SK-N-SH (cell line): ENCODE measurements around the gene MID1. TPM values are rescaled to one million over a fixed set of nuclear protein-coding genes. Genes with fewer than 3 reads are reported as not detected.

Source experiments
- CTCF ChIA-PET: fragments of 300-600, 350-600 bp; formaldehyde crosslinking; extraction: SDS; loops from one replicate; lab custom pipeline; 2021; lab: Yijun Ruan, JAX
- POLR2A ChIA-PET: fragments of 350-600 bp; sonication (Branson Sonifier 250); formaldehyde crosslinking; extraction: SDS; loops from one replicate; lab custom pipeline; 2020; ENCODE audit warnings: antibody characterized with exemption, inconsistent platforms; lab: Yijun Ruan, JAX
- DNase-seq: peaks from one replicate; pipeline ENCODE4 v3.0.0; 2012
- H2AFZ ChIP-seq: fragments of 200-600 bp; sonication (generic); 2 replicates; pipeline ENCODE4 v1.8.1; 2016; ENCODE audit warnings: antibody characterized with exemption, mild to moderate bottlenecking, low read depth
- H3F3A ChIP-seq: fragments of 200-600 bp; sonication (generic); replicated peaks from 2 replicates; pipeline ENCODE3; 2016; ENCODE audit warnings: antibody characterized with exemption, mild to moderate bottlenecking; ENCODE audit not compliant: insufficient read depth
- H3K27ac ChIP-seq, 2 experiments: fragments of 200-500 bp in 1 of 2; fragments of 200-600 bp in 1 of 2; sonication (Bioruptor generic) in 1 of 2; sonication (generic), shearing (Covaris generic) in 1 of 2; 2 replicates each; pipeline versions ENCODE4 v1.5.1 to v1.6.1; 2014 to 2016; ENCODE audit warnings: low read depth in 2 of 2, inconsistent platforms in 1 of 2, low read length in 1 of 2, mild to moderate bottlenecking in 1 of 2, mixed read lengths in 1 of 2
- H3K27me3 ChIP-seq: fragments of 200-600 bp; sonication (generic), shearing (Covaris generic); 2 replicates; pipeline ENCODE4 v1.6.1; 2016; ENCODE audit warnings: mixed run types; ENCODE audit not compliant: insufficient read depth
- H3K36me3 ChIP-seq, 2 experiments: fragments of 200-500 bp in 1 of 2; fragments of 200-600 bp in 1 of 2; sonication (Bioruptor generic) in 1 of 2; sonication (generic) in 1 of 2; replicated peaks in 1 of 2; 2 replicates each; pipeline versions ENCODE3 to v1.5.1; 2014 to 2016; ENCODE audit warnings: low read length in 1 of 2, mild to moderate bottlenecking in 1 of 2; ENCODE audit not compliant: insufficient read depth in 2 of 2, control insufficient read depth in 1 of 2
- H3K4me1 ChIP-seq, 2 experiments: fragments of 200-500 bp in 1 of 2; fragments of 200-600 bp in 1 of 2; sonication (Bioruptor generic) in 1 of 2; sonication (generic), shearing (Covaris generic) in 1 of 2; 2 replicates each; pipeline versions ENCODE4 v1.5.1 to v1.6.1; 2014 to 2016; ENCODE audit warnings: low read depth in 1 of 2, low read length in 1 of 2, mixed run types in 1 of 2; ENCODE audit not compliant: insufficient read depth in 2 of 2, control insufficient read depth in 1 of 2
- H3K4me2 ChIP-seq: fragments of 200-600 bp; sonication (generic), shearing (Covaris generic); 2 replicates; pipeline ENCODE4 v1.6.1; 2017; ENCODE audit warnings: mixed run types
- H3K4me3 ChIP-seq, 2 experiments: fragments of 200-500 bp in 1 of 2; fragments of 200-600 bp in 1 of 2; sonication (Bioruptor generic) in 1 of 2; sonication (generic), shearing (Covaris generic) in 1 of 2; 2 replicates each; pipeline versions ENCODE4 v1.5.1 to v1.8.1; 2014 to 2016; ENCODE audit warnings: low read depth in 2 of 2, inconsistent platforms in 1 of 2, low read length in 1 of 2, mild to moderate bottlenecking in 1 of 2, mixed read lengths in 1 of 2, moderate library complexity in 1 of 2
- H3K79me2 ChIP-seq: fragments of 200-600 bp; sonication (generic); 2 replicates; pipeline ENCODE4 v1.8.1; 2017; ENCODE audit warnings: mild to moderate bottlenecking; ENCODE audit not compliant: insufficient read depth
- H3K9ac ChIP-seq: fragments of 200-600 bp; sonication (generic); 2 replicates; pipeline ENCODE4 v1.6.1; 2017; ENCODE audit warnings: mixed run types
- H3K9me2 ChIP-seq: fragments of 200-600 bp; sonication (generic); 2 replicates; pipeline ENCODE4 v1.6.1; 2017; ENCODE audit warnings: mixed run types
- H3K9me3 ChIP-seq: fragments of 200-600 bp; sonication (generic); 2 replicates; pipeline ENCODE4 v1.6.1; 2017; ENCODE audit warnings: mixed run types, mild to moderate bottlenecking, moderate library complexity
- H4K20me1 ChIP-seq: fragments of 200-600 bp; sonication (generic); 2 replicates; pipeline ENCODE4 v1.6.1; 2017; ENCODE audit warnings: mild to moderate bottlenecking, mixed run types; ENCODE audit not compliant: insufficient read depth
- CHD2 ChIP-seq: fragments of 150-350 bp; IDR thresholded peaks from 2 replicates; pipeline ENCODE4 v1.6.1; 2018; ENCODE audit warnings: low read length; ENCODE audit not compliant: partially characterized antibody
- CTCF ChIP-seq: fragments of 200-600 bp; sonication (generic); IDR thresholded peaks from 2 replicates; pipeline ENCODE4 v1.6.1; 2017; ENCODE audit warnings: antibody characterized with exemption, mild to moderate bottlenecking, moderate library complexity
- FOSL2 ChIP-seq: IDR thresholded peaks from 2 replicates; pipeline ENCODE4 v1.4.0; 2012; ENCODE audit warnings: low read depth, mild to moderate bottlenecking, moderate library complexity, borderline replicate concordance
- FOXM1 ChIP-seq: IDR thresholded peaks from 2 replicates; pipeline ENCODE4 v1.4.0; 2012; ENCODE audit warnings: low read depth, mild to moderate bottlenecking
- MAX ChIP-seq: IDR thresholded peaks from 2 replicates; pipeline ENCODE4 v1.4.0; 2012; ENCODE audit warnings: low read depth
- MXI1 ChIP-seq: IDR thresholded peaks from 2 replicates; pipeline ENCODE4 v1.6.1; 2012; ENCODE audit warnings: mild to moderate bottlenecking, low read depth, low read length, improper control_type of control experiment
- NFIC ChIP-seq: IDR thresholded peaks from 2 replicates; pipeline ENCODE4 v1.4.0; 2012; ENCODE audit warnings: borderline replicate concordance
- PBX3 ChIP-seq: IDR thresholded peaks from 2 replicates; pipeline ENCODE4; 2012
- REST ChIP-seq: IDR thresholded peaks from 2 replicates; pipeline ENCODE4 v1.6.1; 2012; ENCODE audit warnings: mild to moderate bottlenecking, low read depth, low read length, moderate library complexity
- RXRA ChIP-seq: IDR thresholded peaks from 2 replicates; pipeline ENCODE4 v1.4.0; 2012; ENCODE audit warnings: low read depth, mild to moderate bottlenecking, borderline replicate concordance
- SMC3 ChIP-seq: IDR thresholded peaks from 2 replicates; pipeline ENCODE4 v1.6.1; 2012; ENCODE audit warnings: low read depth, low read length, improper control_type of control experiment
- TAF1 ChIP-seq: IDR thresholded peaks from 2 replicates; pipeline ENCODE4 v1.6.1; 2012; ENCODE audit warnings: low read depth, mild to moderate bottlenecking, low read length, moderate library complexity, borderline replicate concordance
- TEAD4 ChIP-seq: IDR thresholded peaks from 2 replicates; pipeline ENCODE4 v1.4.0; 2012; ENCODE audit warnings: mild to moderate bottlenecking, borderline replicate concordance; ENCODE audit not compliant: insufficient read depth
- USF1 ChIP-seq: IDR thresholded peaks from 2 replicates; pipeline ENCODE4 v1.4.0; 2012; ENCODE audit warnings: low read depth, borderline replicate concordance
- USF2 ChIP-seq: fragments of 150-350 bp; IDR thresholded peaks from 2 replicates; pipeline ENCODE4 v1.6.1; 2017; ENCODE audit warnings: antibody characterized with exemption, low read length, low read depth, borderline replicate concordance
- YY1 ChIP-seq: IDR thresholded peaks from 2 replicates; pipeline ENCODE4 v1.4.0; 2012; ENCODE audit warnings: low read depth, mild to moderate bottlenecking
- ZBTB33 ChIP-seq: IDR thresholded peaks from 2 replicates; pipeline ENCODE4 v1.4.0; 2012; ENCODE audit warnings: low read depth, borderline replicate concordance
- WGBS: methylation state at CpG from one replicate; pipeline ENCODE4 v1.1.6; 2017; ENCODE audit warnings: low lambda C conversion rate; 5-methylcytosine and 5-hydroxymethylcytosine counted together
- polyA plus RNA-seq, 3 experiments: library from polyadenylated mRNA; depleted of rRNA; stranded (reverse); fragments of >200 nt; gene quantifications; 2 replicates each; pipeline ENCODE4 v1.2.3, GENCODE V29; 2012

The MID1 gene
- polyA plus RNA-seq, 1 of the 3 experiments (the other 2 are of a cell fraction), result 10.4 TPM

GRCh38 chrX:10479508-10479907 is 140.9 kb downstream of the MID1 start:
- TF ChIP-seq PBX3 (no peak), SMC3 (no peak), NFIC (no peak), TEAD4 (no peak), CHD2 (no peak), USF2 (no peak), CTCF (no peak), RXRA (no peak), ZBTB33 (no peak), FOXM1 (no peak), USF1 (no peak), FOSL2 (no peak), MAX (no peak), MXI1 (no peak), TAF1 (no peak), YY1 (no peak), REST (no peak)
- 52% methylated on average over 3 of the region's 3 CpGs for WGBS

More at GRCh38 chrX:10479508-10479907, 140.9 kb downstream of the MID1 start:
- Histone ChIP-seq H3K27ac (no peak overlapping the region), H3K36me3 (peaks cover 0 to 2% of the 10 kb centered on the region in 2 experiments), H3K27me3 (no peaks in the 10 kb centered on the region), H3K9me3 (no peaks in the 10 kb centered on the region), H3K4me2 (no peak overlapping the region), H4K20me1 (no peaks in the 10 kb centered on the region), H3K9me2 (no peaks in the 10 kb centered on the region), H3F3A (no peaks in the 10 kb centered on the region), H3K79me2 (no peaks in the 10 kb centered on the region), H3K4me3 (no peak overlapping the region), H3K4me1 (no peaks in the 10 kb centered on the region; a peak in 1 of 4 replicates), H2AFZ (no peak overlapping the region), H3K9ac (no peak overlapping the region)
- ChIA-PET POLR2A (no interaction called here), CTCF (no interaction called here)
- DNase-seq, result no peak
